ENCODE measurements around the gene DNAH8.

The DNAH8 gene

GRCh38 chr6:38702558-38703397, 12.3 kb upstream of the DNAH8 start, which contains the start of gene GLO1:
Gene GLO1, minus strand, starts transcription at chr6:38703145. Its CDS starts 91 bp downstream, at chr6:38703054.
- DNase-seq: peak; percentile 96 to 97

- DNase-seq: no peak
Observed at GRCh38 chr6:38703949-38704590, 11.0 kb upstream of the DNAH8 start.

GRCh38 chr6:38705924-38706323, 9.2 kb upstream of the DNAH8 start:
- DNase-seq: no peak

GRCh38 chr6:38708496-38708895, 6.6 kb upstream of the DNAH8 start:
- DNase-seq: no peak

- DNase-seq: peak; percentile 13 to 43
Observed at GRCh38 chr6:38713812-38714211, 1.3 kb upstream of the DNAH8 start.

GRCh38 chr6:38714239-38715015, 684 bp upstream of the DNAH8 start:
- no peak for DNase-seq

GRCh38 chr6:38716825-38717224, 1.7 kb downstream of the DNAH8 start:
- no peak for DNase-seq

- no peak for DNase-seq
Observed at GRCh38 chr6:38719358-38719757, 4.2 kb downstream of the DNAH8 start.

- no peak for DNase-seq
Observed at GRCh38 chr6:38720295-38720694, 5.2 kb downstream of the DNAH8 start.

- no peak for DNase-seq
Observed at GRCh38 chr6:38722038-38722437, 6.9 kb downstream of the DNAH8 start.

GRCh38 chr6:38722727-38723334, 7.7 kb downstream of the DNAH8 start:
- DNase-seq: no peak

- no peak for DNase-seq
Observed at GRCh38 chr6:38723783-38724182, 8.7 kb downstream of the DNAH8 start.

- no peak for DNase-seq
Observed at GRCh38 chr6:38724343-38724742, 9.2 kb downstream of the DNAH8 start.

- DNase-seq: no peak
Observed at GRCh38 chr6:38725414-38726183, 10.5 kb downstream of the DNAH8 start.

GRCh38 chr6:38728203-38728602, 13.1 kb downstream of the DNAH8 start:
- DNase-seq: no peak

GRCh38 chr6:38730140-38730862, 15.2 kb downstream of the DNAH8 start:
- no peak for DNase-seq

- DNase-seq: no peak
Observed at GRCh38 chr6:38736951-38737350, 21.8 kb downstream of the DNAH8 start.

- DNase-seq: no peak
Observed at GRCh38 chr6:38738261-38738660, 23.1 kb downstream of the DNAH8 start.

- no peak for DNase-seq
Observed at GRCh38 chr6:38739532-38739931, 24.4 kb downstream of the DNAH8 start.

- no peak for DNase-seq
Observed at GRCh38 chr6:38749473-38749872, 34.4 kb downstream of the DNAH8 start.

- DNase-seq: no peak
Observed at GRCh38 chr6:38750968-38751615, 36.0 kb downstream of the DNAH8 start.

Data from CD4-positive, alpha-beta T cell treated with Interferon alpha-2 for 1 hour (primary cell).